SK-N-SH (cell line): Measurements from ENCODE around the gene ACTC1. TPM values are rescaled to one million over a fixed set of nuclear protein-coding genes. Genes with fewer than 3 reads are reported as not detected.

Experiments
- CTCF ChIA-PET: fragments of 300-600, 350-600 bp; formaldehyde crosslinking; extraction: SDS; loops from one replicate; lab custom pipeline; 2021; lab: Yijun Ruan, JAX
- POLR2A ChIA-PET: fragments of 350-600 bp; sonication (Branson Sonifier 250); formaldehyde crosslinking; extraction: SDS; loops from one replicate; lab custom pipeline; 2020; ENCODE audit warnings: antibody characterized with exemption, inconsistent platforms; lab: Yijun Ruan, JAX
- DNase-seq: peaks from one replicate; pipeline ENCODE4 v3.0.0; 2012
- H2AFZ ChIP-seq: fragments of 200-600 bp; sonication (generic); 2 replicates; pipeline ENCODE4 v1.8.1; 2016; ENCODE audit warnings: antibody characterized with exemption, mild to moderate bottlenecking, low read depth
- H3F3A ChIP-seq: fragments of 200-600 bp; sonication (generic); replicated peaks from 2 replicates; pipeline ENCODE3; 2016; ENCODE audit warnings: antibody characterized with exemption, mild to moderate bottlenecking; ENCODE audit not compliant: insufficient read depth
- H3K27ac ChIP-seq, 2 experiments: fragments of 200-500 bp in 1 of 2; fragments of 200-600 bp in 1 of 2; sonication (Bioruptor generic) in 1 of 2; sonication (generic), shearing (Covaris generic) in 1 of 2; 2 replicates each; pipeline versions ENCODE4 v1.5.1 to v1.6.1; 2014 to 2016; ENCODE audit warnings: low read depth in 2 of 2, inconsistent platforms in 1 of 2, low read length in 1 of 2, mild to moderate bottlenecking in 1 of 2, mixed read lengths in 1 of 2
- H3K27me3 ChIP-seq: fragments of 200-600 bp; sonication (generic), shearing (Covaris generic); 2 replicates; pipeline ENCODE4 v1.6.1; 2016; ENCODE audit warnings: mixed run types; ENCODE audit not compliant: insufficient read depth
- H3K36me3 ChIP-seq, 2 experiments: fragments of 200-500 bp in 1 of 2; fragments of 200-600 bp in 1 of 2; sonication (Bioruptor generic) in 1 of 2; sonication (generic) in 1 of 2; replicated peaks in 1 of 2; 2 replicates each; pipeline versions ENCODE3 to v1.5.1; 2014 to 2016; ENCODE audit warnings: low read length in 1 of 2, mild to moderate bottlenecking in 1 of 2; ENCODE audit not compliant: insufficient read depth in 2 of 2, control insufficient read depth in 1 of 2
- H3K4me1 ChIP-seq, 2 experiments: fragments of 200-500 bp in 1 of 2; fragments of 200-600 bp in 1 of 2; sonication (Bioruptor generic) in 1 of 2; sonication (generic), shearing (Covaris generic) in 1 of 2; 2 replicates each; pipeline versions ENCODE4 v1.5.1 to v1.6.1; 2014 to 2016; ENCODE audit warnings: low read depth in 1 of 2, low read length in 1 of 2, mixed run types in 1 of 2; ENCODE audit not compliant: insufficient read depth in 2 of 2, control insufficient read depth in 1 of 2
- H3K4me2 ChIP-seq: fragments of 200-600 bp; sonication (generic), shearing (Covaris generic); 2 replicates; pipeline ENCODE4 v1.6.1; 2017; ENCODE audit warnings: mixed run types
- H3K4me3 ChIP-seq, 2 experiments: fragments of 200-500 bp in 1 of 2; fragments of 200-600 bp in 1 of 2; sonication (Bioruptor generic) in 1 of 2; sonication (generic), shearing (Covaris generic) in 1 of 2; 2 replicates each; pipeline versions ENCODE4 v1.5.1 to v1.8.1; 2014 to 2016; ENCODE audit warnings: low read depth in 2 of 2, inconsistent platforms in 1 of 2, low read length in 1 of 2, mild to moderate bottlenecking in 1 of 2, mixed read lengths in 1 of 2, moderate library complexity in 1 of 2
- H3K79me2 ChIP-seq: fragments of 200-600 bp; sonication (generic); 2 replicates; pipeline ENCODE4 v1.8.1; 2017; ENCODE audit warnings: mild to moderate bottlenecking; ENCODE audit not compliant: insufficient read depth
- H3K9ac ChIP-seq: fragments of 200-600 bp; sonication (generic); 2 replicates; pipeline ENCODE4 v1.6.1; 2017; ENCODE audit warnings: mixed run types
- H3K9me2 ChIP-seq: fragments of 200-600 bp; sonication (generic); 2 replicates; pipeline ENCODE4 v1.6.1; 2017; ENCODE audit warnings: mixed run types
- H3K9me3 ChIP-seq: fragments of 200-600 bp; sonication (generic); 2 replicates; pipeline ENCODE4 v1.6.1; 2017; ENCODE audit warnings: mixed run types, mild to moderate bottlenecking, moderate library complexity
- H4K20me1 ChIP-seq: fragments of 200-600 bp; sonication (generic); 2 replicates; pipeline ENCODE4 v1.6.1; 2017; ENCODE audit warnings: mild to moderate bottlenecking, mixed run types; ENCODE audit not compliant: insufficient read depth
- CHD2 ChIP-seq: fragments of 150-350 bp; IDR thresholded peaks from 2 replicates; pipeline ENCODE4 v1.6.1; 2018; ENCODE audit warnings: low read length; ENCODE audit not compliant: partially characterized antibody
- CTCF ChIP-seq: fragments of 200-600 bp; sonication (generic); IDR thresholded peaks from 2 replicates; pipeline ENCODE4 v1.6.1; 2017; ENCODE audit warnings: antibody characterized with exemption, mild to moderate bottlenecking, moderate library complexity
- EP300 ChIP-seq, 2 experiments: IDR thresholded peaks; 2 replicates each; pipeline versions ENCODE4 v1.4.0 to v1.6.1; 2012; ENCODE audit warnings: borderline replicate concordance in 1 of 2, low read depth in 1 of 2, low read length in 1 of 2
- EZH2phosphoT487 ChIP-seq: fragments of 200-600 bp; sonication (generic); IDR thresholded peaks from 2 replicates; pipeline ENCODE4 v1.6.1; 2017; ENCODE audit warnings: low read depth, mixed run types, mild to moderate bottlenecking, antibody characterized with exemption, moderate library complexity, borderline replicate concordance
- FOXM1 ChIP-seq: IDR thresholded peaks from 2 replicates; pipeline ENCODE4 v1.4.0; 2012; ENCODE audit warnings: low read depth, mild to moderate bottlenecking
- IRF3 ChIP-seq: fragments of 150-350 bp; IDR thresholded peaks from 2 replicates; pipeline ENCODE4 v1.6.1; 2016; ENCODE audit warnings: mild to moderate bottlenecking, low read depth, low read length
- JUND ChIP-seq: IDR thresholded peaks from 2 replicates; pipeline ENCODE4 v1.4.0; 2012
- MAX ChIP-seq: IDR thresholded peaks from 2 replicates; pipeline ENCODE4 v1.4.0; 2012; ENCODE audit warnings: low read depth
- REST ChIP-seq: IDR thresholded peaks from 2 replicates; pipeline ENCODE4 v1.6.1; 2012; ENCODE audit warnings: mild to moderate bottlenecking, low read depth, low read length, moderate library complexity
- TAF1 ChIP-seq: IDR thresholded peaks from 2 replicates; pipeline ENCODE4 v1.6.1; 2012; ENCODE audit warnings: low read depth, mild to moderate bottlenecking, low read length, moderate library complexity, borderline replicate concordance
- ZBTB33 ChIP-seq: IDR thresholded peaks from 2 replicates; pipeline ENCODE4 v1.4.0; 2012; ENCODE audit warnings: low read depth, borderline replicate concordance
- WGBS: methylation state at CpG from one replicate; pipeline ENCODE4 v1.1.6; 2017; ENCODE audit warnings: low lambda C conversion rate; 5-methylcytosine and 5-hydroxymethylcytosine counted together
- polyA plus RNA-seq, 3 experiments: library from polyadenylated mRNA; depleted of rRNA; stranded (reverse); fragments of >200 nt; gene quantifications; 2 replicates each; pipeline ENCODE4 v1.2.3, GENCODE V29; 2012

ACTC1 gene
- polyA plus RNA-seq, 1 of the 3 experiments (the other 2 are of a cell fraction) = not detected

- Histone ChIP-seq H4K20me1 (no peaks in the 10 kb centered on the region), H2AFZ (no peak overlapping the region), H3K4me1 (peaks cover 7 to 13% of the 10 kb centered on the region in 2 experiments), H3K4me3 (no peak overlapping the region), H3K4me2 (no peak overlapping the region), H3F3A (no peaks in the 10 kb centered on the region), H3K9me2 (no peaks in the 10 kb centered on the region), H3K27me3 (no peaks in the 10 kb centered on the region), H3K9me3 (0 out of 2 replicates have a peak, but pooled peaks cover 3% of the 10 kb centered on the region), H3K27ac (no peak overlapping the region), H3K9ac (no peak overlapping the region), H3K36me3 (no peaks in the 10 kb centered on the region), H3K79me2 (no peaks in the 10 kb centered on the region)
- ChIA-PET POLR2A (no interaction called here), CTCF (interaction anchor here (1.2 kb wide), 1 partner anchor 19 kb away, joined by 4 read pairs; no protein-coding TSS in a partner anchor)
- no peak for DNase-seq
- 92% methylated on average over 7 of the region's 7 CpGs for WGBS
- TF ChIP-seq JUND (no peak), EP300 (IDR thresholded peaks at IDR 0.05; ENCODE audit: borderline replicate concordance in 1 of 2, low read depth in 1 of 2, low read length in 1 of 2) (no peak), REST (no peak), ZBTB33 (no peak)
Observed at GRCh38 chr15:34802803-34803750, 7.7 kb upstream of the ACTC1 start.

- ChIA-PET CTCF (interaction anchor here (0.6 to 1.2 kb wide), 2 partner anchors 20 to 117 kb away, joined by 3 to 4 read pairs; no protein-coding TSS in a partner anchor), POLR2A (no interaction called here)
- TF ChIP-seq TAF1 (no peak), CTCF (no peak), IRF3 (no peak), MAX (no peak), FOXM1 (no peak), CHD2 (no peak), EZH2phosphoT487 (no peak)
Observed at GRCh38 chr15:34802371-34802770, 7.0 kb upstream of the ACTC1 start.

More at GRCh38 chr15:34802371-34802770, 7.0 kb upstream of the ACTC1 start:
- Histone ChIP-seq H3K36me3 (no peaks in the 10 kb centered on the region), H3K27ac (no peak overlapping the region), H4K20me1 (no peaks in the 10 kb centered on the region), H2AFZ (no peak overlapping the region), H3K9me2 (no peaks in the 10 kb centered on the region), H3K79me2 (no peaks in the 10 kb centered on the region), H3K4me1 (peaks cover 7 to 13% of the 10 kb centered on the region in 2 experiments), H3K4me2 (no peak overlapping the region), H3K9ac (no peak overlapping the region), H3K27me3 (no peaks in the 10 kb centered on the region), H3K4me3 (no peak overlapping the region), H3K9me3 (0 out of 2 replicates have a peak, but pooled peaks cover 3% of the 10 kb centered on the region), H3F3A (no peaks in the 10 kb centered on the region)
- 96% methylated on average over 1 of the region's 1 CpG for WGBS
- no peak for DNase-seq
